Fibroblast of lung (primary cell): ENCODE results near the gene ATP6V0B.

Experiments used
- EZH2 ChIP-seq: IDR thresholded peaks from 2 replicates; pipeline ENCODE4 v1.5.1; 2012; ENCODE audit warnings: low read length, control low read depth, mild to moderate bottlenecking; ENCODE audit errors: missing control alignments
- TF ChIP-seq, protein P1 (sequence below), 2 donors: IDR thresholded peaks in 1 of 2; conservative IDR thresholded peaks in 1 of 2; 1 replicate in 1 of 2; 2 replicates in 1 of 2; pipeline ENCODE4 v1.5.1; 2011 to 2012; ENCODE audit warnings: low read length in 2 of 2, control low read depth in 1 of 2, inconsistent platforms in 1 of 2, low read depth in 1 of 2, mild to moderate bottlenecking in 1 of 2

DNA sequence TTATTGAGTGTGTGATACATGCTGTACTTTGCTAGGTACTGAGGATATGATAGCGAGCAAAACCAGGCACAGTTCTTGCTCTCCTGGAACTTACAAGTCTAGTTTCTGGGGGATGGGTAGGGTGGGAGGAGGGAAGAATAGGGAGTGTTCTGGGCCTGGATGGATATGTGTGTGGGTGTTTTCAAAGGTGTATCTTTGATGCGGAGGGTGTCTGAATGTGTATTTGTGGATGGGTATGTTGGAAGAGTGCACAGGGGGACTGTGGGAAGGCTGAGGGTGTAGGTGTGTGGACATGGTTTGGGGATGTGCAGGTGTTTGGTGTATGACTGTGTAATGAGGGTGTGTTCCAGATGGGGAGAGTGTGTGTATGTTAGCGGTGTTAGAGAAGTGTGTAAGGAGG, 9.4 kb upstream of the ATP6V0B start:
- TF ChIP-seq, protein P1, sequence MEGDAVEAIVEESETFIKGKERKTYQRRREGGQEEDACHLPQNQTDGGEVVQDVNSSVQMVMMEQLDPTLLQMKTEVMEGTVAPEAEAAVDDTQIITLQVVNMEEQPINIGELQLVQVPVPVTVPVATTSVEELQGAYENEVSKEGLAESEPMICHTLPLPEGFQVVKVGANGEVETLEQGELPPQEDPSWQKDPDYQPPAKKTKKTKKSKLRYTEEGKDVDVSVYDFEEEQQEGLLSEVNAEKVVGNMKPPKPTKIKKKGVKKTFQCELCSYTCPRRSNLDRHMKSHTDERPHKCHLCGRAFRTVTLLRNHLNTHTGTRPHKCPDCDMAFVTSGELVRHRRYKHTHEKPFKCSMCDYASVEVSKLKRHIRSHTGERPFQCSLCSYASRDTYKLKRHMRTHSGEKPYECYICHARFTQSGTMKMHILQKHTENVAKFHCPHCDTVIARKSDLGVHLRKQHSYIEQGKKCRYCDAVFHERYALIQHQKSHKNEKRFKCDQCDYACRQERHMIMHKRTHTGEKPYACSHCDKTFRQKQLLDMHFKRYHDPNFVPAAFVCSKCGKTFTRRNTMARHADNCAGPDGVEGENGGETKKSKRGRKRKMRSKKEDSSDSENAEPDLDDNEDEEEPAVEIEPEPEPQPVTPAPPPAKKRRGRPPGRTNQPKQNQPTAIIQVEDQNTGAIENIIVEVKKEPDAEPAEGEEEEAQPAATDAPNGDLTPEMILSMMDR (conservative IDR thresholded peaks at IDR 0.05 in 1 of 2, IDR thresholded peaks at IDR 0.05 in 1 of 2; ENCODE audit: low read depth in 1 of 2, low read length in 2 of 2) = no peak
- no peak for TF ChIP-seq EZH2
